SH-SY5Y (cell line): ENCODE results near the gene FNIP1.

Experiments used
- GATA2 ChIP-seq: IDR thresholded peaks from 2 replicates; pipeline ENCODE4 v1.6.1; 2011; ENCODE audit warnings: mild to moderate bottlenecking, low read depth, low read length
- GATA3 ChIP-seq: IDR thresholded peaks from 2 replicates; pipeline ENCODE4 v1.6.1; 2011; ENCODE audit warnings: low read depth, mild to moderate bottlenecking, low read length, moderate library complexity

- TF ChIP-seq GATA2, result no peak
- TF ChIP-seq GATA3, result no peak
Measured at GRCh38 chr5:131787736-131788135, 9.1 kb downstream of the FNIP1 start.
